Naive thymus-derived CD4-positive, alpha-beta T cell (primary cell): Measurements from ENCODE around the gene SHPK. TPM values are rescaled to one million over a fixed set of nuclear protein-coding genes. Genes with fewer than 3 reads are reported as not detected.

ENCODE experiments used
- ATAC-seq: fragments of 150-1000 bp; cut with Tn5 transposase; 2 replicates; pipeline ENCODE4 v1.10.0; 2021; ENCODE audit warnings: mild to moderate bottlenecking, moderate library complexity
- CTCF ChIA-PET: fragments of 350-600 bp; sonication (Branson Sonifier 250); formaldehyde crosslinking; loops from one replicate; lab custom pipeline; 2021; ENCODE audit warnings: antibody characterized with exemption; lab: Charles Lee
- POLR2A ChIA-PET: fragments of 350-600 bp; sonication (Branson Sonifier 250); formaldehyde crosslinking; loops from one replicate; lab custom pipeline; 2021; ENCODE audit warnings: antibody characterized with exemption, inconsistent platforms; lab: Charles Lee
- DNase-seq, 9 donors: peaks; one replicate each; pipeline versions ENCODE4 v3.0.0 to v3.0.0-alpha.2; 2020 to 2022; ENCODE audit warnings: mixed read lengths in 1 of 9
- H3K27ac ChIP-seq: one replicate; pipeline ENCODE4 v1.7.0; 2013; ENCODE audit warnings: mild to moderate bottlenecking, low read depth, low read length, moderate library complexity
- H3K27me3 ChIP-seq, 2 donors: one replicate each; pipeline ENCODE4 v1.7.0; 2013; ENCODE audit warnings: low read length in 2 of 2, mild to moderate bottlenecking in 2 of 2, moderate library complexity in 2 of 2; ENCODE audit not compliant: control insufficient read depth in 2 of 2, insufficient read depth in 2 of 2
- H3K36me3 ChIP-seq, 3 experiments: 1 replicate in 2 of 3; 2 replicates in 1 of 3; pipeline ENCODE4 v1.7.0; 2013; ENCODE audit warnings: low read length in 3 of 3, mild to moderate bottlenecking in 3 of 3, moderate library complexity in 1 of 3; ENCODE audit not compliant: insufficient read depth in 3 of 3, control insufficient read depth in 2 of 3
- H3K4me1 ChIP-seq, 2 donors: one replicate each; pipeline ENCODE4 v1.7.0; 2013; ENCODE audit warnings: low read length in 2 of 2, mild to moderate bottlenecking in 2 of 2, moderate library complexity in 1 of 2; ENCODE audit not compliant: control insufficient read depth in 2 of 2, insufficient read depth in 2 of 2
- H3K4me3 ChIP-seq: 2 replicates; pipeline ENCODE4 v1.7.0; 2013; ENCODE audit warnings: mild to moderate bottlenecking, low read length
- H3K9me3 ChIP-seq, 3 experiments: 1 replicate in 2 of 3; 2 replicates in 1 of 3; pipeline ENCODE4 v1.7.0; 2013; ENCODE audit warnings: low read length in 3 of 3; ENCODE audit not compliant: control insufficient read depth in 2 of 3
- H3K27ac Mint-ChIP-seq, 9 donors: one replicate each; pipeline ENCODE4 v1.8.0; 2020 to 2022; ENCODE audit warnings: mixed read lengths in 9 of 9, mild to moderate bottlenecking in 8 of 9, moderate library complexity in 5 of 9, inconsistent platforms in 2 of 9
- H3K27me3 Mint-ChIP-seq, 5 donors: one replicate each; pipeline ENCODE4 v1.8.0; 2021 to 2022; ENCODE audit warnings: mixed read lengths in 5 of 5, mild to moderate bottlenecking in 1 of 5
- H3K36me3 Mint-ChIP-seq, 5 donors: one replicate each; pipeline ENCODE4 v1.8.0; 2020 to 2022; ENCODE audit warnings: mixed read lengths in 5 of 5, mild to moderate bottlenecking in 3 of 5, inconsistent platforms in 1 of 5
- H3K4me1 Mint-ChIP-seq, 7 donors: one replicate each; pipeline ENCODE4 v1.8.0; 2020 to 2022; ENCODE audit warnings: mixed read lengths in 7 of 7, mild to moderate bottlenecking in 3 of 7, inconsistent platforms in 1 of 7
- H3K4me3 Mint-ChIP-seq, 10 donors: one replicate each; pipeline ENCODE4 v1.8.0; 2020 to 2022; ENCODE audit warnings: mild to moderate bottlenecking in 10 of 10, mixed read lengths in 10 of 10, moderate library complexity in 6 of 10, inconsistent platforms in 2 of 10
- H3K9me3 Mint-ChIP-seq, 11 donors: one replicate each; pipeline ENCODE4 v1.8.0; 2020 to 2022; ENCODE audit warnings: mixed read lengths in 11 of 11, mild to moderate bottlenecking in 4 of 11, inconsistent platforms in 1 of 11, moderate library complexity in 1 of 11
- intact Hi-C, 2 donors: fragments of 100-400 bp; cut with micrococcal nuclease; formaldehyde crosslinking; loops; one replicate each; pipeline ENCODE4 v1.15.1; 2023
- polyA plus RNA-seq, 2 donors: library from polyadenylated mRNA; unstranded; fragments of 300-500 nt; fragmentation: Illumina TruSeq; gene quantifications; one replicate each; pipeline ENCODE4 v1.2.3, GENCODE V29; 2021
- total RNA-seq, 6 experiments: library from RNA in 5 of 6; stranded (reverse) in 5 of 6; gene quantifications; 1 replicate in 5 of 6; 2 replicates in 1 of 6; pipeline ENCODE4 v1.2.3 and lab custom pipeline; 2021 to 2026

SHPK gene
- total and polyA plus RNA-seq, 7 experiments from 2014 or later = 5.5 to 11.2 (median 8.5) TPM

GRCh38 chr17:3622977-3623594 lies 13.0 kb downstream of the SHPK start:
- Mint-ChIP-seq H3K4me1 (peaks cover 0 to 1% (median 0%) of the 10 kb centered on the region in 7 donors), H3K9me3 (peaks cover 0 to 4% (median 0%) of the 10 kb centered on the region in 11 donors), H3K36me3 (peaks cover 4 to 48% (median 36%) of the 10 kb centered on the region in 5 donors), H3K4me3 (no peak overlapping the region), H3K27me3 (no peaks in the 10 kb centered on the region), H3K27ac (no peak overlapping the region)
- Histone ChIP-seq H3K27me3 (no peaks in the 10 kb centered on the region), H3K27ac (no peak overlapping the region), H3K36me3 (peaks cover 0 to 64% (median 3%) of the 10 kb centered on the region in 3 experiments), H3K9me3 (no peaks in the 10 kb centered on the region), H3K4me1 (no peaks in the 10 kb centered on the region), H3K4me3 (no peak overlapping the region)
- ChIA-PET POLR2A (no interaction called here), CTCF (no interaction called here)
- no peak for ATAC-seq
- no peak for DNase-seq
- intact Hi-C loops = loop anchor here in 1 of 2 donors (10.0 kb wide), 1 partner anchor 778 kb away; no protein-coding TSS in a partner anchor

- intact Hi-C loops = loop anchor here in 1 of 2 donors (10.0 kb wide), 1 partner anchor 776 kb away; no protein-coding TSS in a partner anchor
- Histone ChIP-seq H3K27me3 (no peaks in the 10 kb centered on the region), H3K27ac (no peak overlapping the region), H3K4me3 (no peak overlapping the region), H3K4me1 (no peaks in the 10 kb centered on the region), H3K36me3 (peaks cover 0 to 61% (median 3%) of the 10 kb centered on the region in 3 experiments), H3K9me3 (peaks cover 0 to 10% (median 0%) of the 10 kb centered on the region in 3 experiments)
- POLR2A ChIA-PET = no interaction called here
- Mint-ChIP-seq H3K9me3 (peaks cover 0 to 15% (median 4%) of the 10 kb centered on the region in 11 donors), H3K4me1 (no peaks in the 10 kb centered on the region), H3K36me3 (peaks cover 11 to 56% (median 42%) of the 10 kb centered on the region in 5 donors), H3K27me3 (no peaks in the 10 kb centered on the region), H3K4me3 (no peak overlapping the region), H3K27ac (no peak overlapping the region)
- ATAC-seq (no peak), DNase-seq (no peak)
- CTCF ChIA-PET = no interaction called here
Measured at GRCh38 chr17:3621146-3621720, 14.8 kb downstream of the SHPK start.

DNA sequence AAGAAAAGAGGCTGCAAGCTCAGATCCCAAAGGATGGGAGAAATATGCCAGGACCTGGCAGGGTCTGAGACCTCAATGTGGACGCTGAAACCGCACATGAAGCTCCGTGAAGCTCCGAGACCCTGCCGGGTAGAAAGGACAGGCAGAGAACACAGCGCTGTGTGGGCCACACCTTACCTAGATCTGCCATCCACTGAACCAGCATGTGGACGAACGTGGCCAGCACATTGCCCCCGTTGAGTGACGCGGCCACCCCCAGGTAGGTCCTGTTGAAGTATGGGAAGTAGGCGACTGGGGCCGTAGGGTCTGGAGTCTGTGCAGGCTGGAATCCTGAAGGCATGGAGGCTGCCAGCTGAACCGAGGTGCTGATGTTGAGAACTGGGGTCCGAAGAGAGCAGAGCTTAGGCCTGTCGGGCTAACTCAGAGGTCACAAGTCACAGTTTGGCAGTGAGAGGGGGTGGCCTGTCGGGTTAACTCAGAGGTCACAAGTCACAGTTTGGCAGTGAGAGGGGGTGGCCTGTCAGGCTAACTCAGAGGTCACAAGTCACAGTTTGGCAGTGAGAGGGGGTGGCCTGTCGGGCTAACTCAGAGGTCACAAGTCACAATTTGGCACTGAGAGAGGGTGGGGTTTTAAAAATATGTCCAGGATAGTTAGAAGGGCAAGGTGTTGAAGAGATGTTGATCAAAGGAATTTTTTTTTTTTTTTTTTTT lies 20.7 kb downstream of the SHPK start:
- Mint-ChIP-seq H3K27me3 (no peaks in the 10 kb centered on the region), H3K9me3 (peaks cover 0 to 15% (median 4%) of the 10 kb centered on the region in 11 donors), H3K27ac (no peak overlapping the region), H3K4me3 (no peak overlapping the region), H3K36me3 (peaks cover 21 to 62% (median 44%) of the 10 kb centered on the region in 5 donors), H3K4me1 (no peaks in the 10 kb centered on the region)
- no peak for ATAC-seq
- POLR2A ChIA-PET = no interaction called here
- Histone ChIP-seq H3K27me3 (no peaks in the 10 kb centered on the region), H3K36me3 (peaks cover 0 to 58% (median 3%) of the 10 kb centered on the region in 3 experiments), H3K27ac (no peak overlapping the region), H3K9me3 (peaks cover 0 to 10% (median 0%) of the 10 kb centered on the region in 3 experiments), H3K4me3 (no peak overlapping the region), H3K4me1 (no peaks in the 10 kb centered on the region)
- DNase-seq = no peak
- CTCF ChIA-PET = no interaction called here
- intact Hi-C loops = no loop called here

DNA sequence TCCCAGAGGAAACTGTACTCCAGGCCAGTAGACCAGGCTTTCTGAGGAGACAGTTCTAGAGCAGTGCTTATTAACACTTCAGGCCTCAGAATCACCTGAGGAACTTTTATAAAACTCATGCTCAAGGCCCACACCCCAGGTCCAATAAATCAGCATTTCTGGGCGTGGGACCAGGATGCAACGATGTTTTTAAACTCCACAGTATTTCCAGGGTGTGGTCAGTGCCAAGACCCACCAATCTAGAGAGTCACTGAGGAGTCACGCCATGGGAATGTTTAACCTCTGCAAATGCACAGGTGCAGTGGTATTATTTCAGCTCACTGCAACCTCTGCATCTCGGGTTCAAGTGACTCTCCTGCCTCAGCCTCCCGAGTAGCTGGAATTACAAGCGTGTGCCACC lies 22.9 kb downstream of the SHPK start:
- peaks cover 0 to 10% (median 0%) of the 10 kb centered on the region in 3 experiments for H3K9me3 ChIP-seq
- peaks cover 19 to 60% (median 38%) of the 10 kb centered on the region in 5 donors for H3K36me3 Mint-ChIP-seq
- no peaks in the 10 kb centered on the region for H3K4me1 ChIP-seq
- DNase-seq = no peak
- H3K4me3 ChIP-seq = no peak overlapping the region
- H3K9me3 Mint-ChIP-seq = peaks cover 0 to 11% (median 4%) of the 10 kb centered on the region in 11 donors
- no peaks in the 10 kb centered on the region for H3K27me3 Mint-ChIP-seq
- H3K27me3 ChIP-seq = no peaks in the 10 kb centered on the region
- H3K4me1 Mint-ChIP-seq = no peaks in the 10 kb centered on the region
- H3K27ac ChIP-seq = no peak overlapping the region
- H3K4me3 Mint-ChIP-seq = no peak overlapping the region
- intact Hi-C loops = no loop called here
- ATAC-seq = no peak
- CTCF ChIA-PET = no interaction called here
- no peak overlapping the region for H3K27ac Mint-ChIP-seq
- H3K36me3 ChIP-seq = peaks cover 0 to 62% (median 0%) of the 10 kb centered on the region in 3 experiments
- POLR2A ChIA-PET = no interaction called here

DNA sequence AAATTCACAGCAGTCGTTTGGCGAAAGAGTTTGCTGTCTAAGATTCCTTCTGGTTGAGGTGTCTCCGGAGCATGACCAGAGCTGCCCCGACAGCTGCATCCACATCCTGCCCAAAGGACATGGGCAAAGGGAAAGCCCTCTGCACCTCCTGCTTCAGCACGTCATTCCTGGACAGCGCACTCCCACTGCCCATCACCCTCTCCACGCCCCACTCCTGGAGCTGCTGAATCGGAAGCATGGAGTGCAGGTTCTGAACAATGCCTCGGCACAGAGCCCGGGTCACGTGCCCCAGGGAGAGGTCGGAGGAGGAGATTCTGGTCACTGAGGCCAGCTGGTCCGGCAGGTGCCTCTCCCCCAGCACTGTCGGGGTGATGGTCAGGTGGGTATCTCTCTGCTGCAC lies 25.5 kb downstream of the SHPK start:
- peaks cover 13 to 43% (median 24%) of the 10 kb centered on the region in 5 donors for H3K36me3 Mint-ChIP-seq
- no peak overlapping the region for H3K27ac Mint-ChIP-seq
- peaks cover 0 to 55% (median 0%) of the 10 kb centered on the region in 3 experiments for H3K36me3 ChIP-seq
- H3K4me3 ChIP-seq = no peak overlapping the region
- H3K9me3 Mint-ChIP-seq = peaks cover 0 to 1% (median 0%) of the 10 kb centered on the region in 11 donors
- H3K4me3 Mint-ChIP-seq = no peak overlapping the region
- no peaks in the 10 kb centered on the region for H3K4me1 ChIP-seq
- no peak for ATAC-seq
- H3K27me3 ChIP-seq = no peaks in the 10 kb centered on the region
- no peak overlapping the region for H3K27ac ChIP-seq
- no peaks in the 10 kb centered on the region for H3K27me3 Mint-ChIP-seq
- no peak for DNase-seq
- H3K9me3 ChIP-seq = no peaks in the 10 kb centered on the region
- ChIA-PET POLR2A (interaction anchor here (0.6 kb wide), 1 partner anchor 1051 kb away, joined by 3 read pairs; no protein-coding TSS in a partner anchor), CTCF (no interaction called here)
- no peaks in the 10 kb centered on the region for H3K4me1 Mint-ChIP-seq
- intact Hi-C loops = no loop called here

DNA sequence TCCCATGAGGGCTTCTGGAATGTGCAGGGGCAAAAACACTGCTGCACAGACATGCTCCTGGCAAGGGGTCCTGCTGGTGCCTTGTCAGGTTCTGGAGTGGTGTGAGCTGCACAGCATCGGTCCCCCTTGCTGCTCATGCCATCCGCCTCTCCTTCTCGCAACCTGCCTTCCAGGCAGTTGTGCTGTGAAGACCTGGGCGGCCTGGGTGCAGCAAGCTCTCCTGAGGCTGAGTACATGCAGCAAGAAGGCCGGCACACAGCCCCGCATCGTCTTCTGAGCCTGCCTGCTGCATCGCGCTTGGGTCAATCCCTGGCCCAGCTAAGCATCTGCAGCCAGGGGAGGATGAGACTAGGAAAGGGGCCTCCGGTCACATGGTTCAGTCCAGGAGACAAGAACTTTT lies 26.4 kb downstream of the SHPK start:
- H3K27ac Mint-ChIP-seq = no peak overlapping the region
- Histone ChIP-seq H3K9me3 (no peaks in the 10 kb centered on the region), H3K4me1 (no peaks in the 10 kb centered on the region), H3K4me3 (no peak overlapping the region), H3K27ac (no peak overlapping the region), H3K27me3 (no peaks in the 10 kb centered on the region), H3K36me3 (peaks cover 0 to 46% (median 0%) of the 10 kb centered on the region in 3 experiments)
- intact Hi-C loops = no loop called here
- H3K36me3 Mint-ChIP-seq = peaks cover 5 to 37% (median 19%) of the 10 kb centered on the region in 5 donors
- CTCF ChIA-PET = no interaction called here
- no peaks in the 10 kb centered on the region for H3K27me3 Mint-ChIP-seq
- ATAC-seq (no peak), DNase-seq (no peak)
- no peaks in the 10 kb centered on the region for H3K4me1 Mint-ChIP-seq
- POLR2A ChIA-PET = no interaction called here
- H3K4me3 Mint-ChIP-seq = no peak overlapping the region
- H3K9me3 Mint-ChIP-seq = no peaks in the 10 kb centered on the region
